ENCODE results near the gene GALNT1. TPM values are rescaled to one million over a fixed set of nuclear protein-coding genes. Genes with fewer than 3 reads are reported as not detected.
A peak's percentile ranks its signal among the peaks of the same experiment; 100 is the strongest.

GALNT1 gene
- total RNA-seq, 1 donor from 2014 or later, result 77.4 TPM

- DNase-seq (ENCODE audit: low read depth) (no peak), FAIRE-seq (no peak)
- Histone ChIP-seq H3K36me3 (ENCODE audit: control insufficient read depth, insufficient read depth, low read length) (no peaks in the 10 kb centered on the region), H3K4me3 (ENCODE audit: low read depth, low read length) (no peak overlapping the region), H3K27me3 (ENCODE audit: control insufficient read depth, insufficient read depth, low read length) (no peaks in the 10 kb centered on the region)
- no peak for TF ChIP-seq CTCF (IDR thresholded peaks at IDR 0.05; ENCODE audit: insufficient read depth, low read length, severe bottlenecking)
Measured at GRCh38 chr18:35578936-35579335, 2.6 kb upstream of the GALNT1 start.

GRCh38 chr18:35580701-35581539 is 620 bp upstream of the GALNT1 start:
- FAIRE-seq, result no peak
- peak; percentile 26 for DNase-seq (ENCODE audit: low read depth)
- H3K27me3 ChIP-seq (ENCODE audit: control insufficient read depth, insufficient read depth, low read length), result no peaks in the 10 kb centered on the region
- no peak for TF ChIP-seq CTCF (IDR thresholded peaks at IDR 0.05; ENCODE audit: insufficient read depth, low read length, severe bottlenecking)
- H3K36me3 ChIP-seq (ENCODE audit: control insufficient read depth, insufficient read depth, low read length), result no peaks in the 10 kb centered on the region
- peak overlapping the region; percentile 64 for H3K4me3 ChIP-seq (ENCODE audit: low read depth, low read length)

- H3K4me3 ChIP-seq (ENCODE audit: low read depth, low read length), result peak overlapping the region; percentile 65
- H3K36me3 ChIP-seq (ENCODE audit: control insufficient read depth, insufficient read depth, low read length), result no peaks in the 10 kb centered on the region
- TF ChIP-seq CTCF (IDR thresholded peaks at IDR 0.05; ENCODE audit: insufficient read depth, low read length, severe bottlenecking), result no peak
- FAIRE-seq (no peak), DNase-seq (ENCODE audit: low read depth) (no peak)
- no peaks in the 10 kb centered on the region for H3K27me3 ChIP-seq (ENCODE audit: control insufficient read depth, insufficient read depth, low read length)
Measured at GRCh38 chr18:35581898-35582641, 530 bp downstream of the GALNT1 start.

GRCh38 chr18:35582899-35583558 is 1.5 kb downstream of the GALNT1 start:
- no peaks in the 10 kb centered on the region for H3K36me3 ChIP-seq (ENCODE audit: control insufficient read depth, insufficient read depth, low read length)

GRCh38 chr18:35584735-35585134 is 3.2 kb downstream of the GALNT1 start:
- Histone ChIP-seq H3K36me3 (ENCODE audit: control insufficient read depth, insufficient read depth, low read length) (no peaks in the 10 kb centered on the region), H3K4me3 (ENCODE audit: low read depth, low read length) (no peak overlapping the region), H3K27me3 (ENCODE audit: control insufficient read depth, insufficient read depth, low read length) (no peaks in the 10 kb centered on the region)
- DNase-seq (ENCODE audit: low read depth) (no peak), FAIRE-seq (no peak)
- TF ChIP-seq CTCF (IDR thresholded peaks at IDR 0.05; ENCODE audit: insufficient read depth, low read length, severe bottlenecking), result no peak

More at GRCh38 chr18:35582899-35583558, 1.5 kb downstream of the GALNT1 start:
- Histone ChIP-seq H3K4me3 (ENCODE audit: low read depth, low read length) (peak overlapping the region; percentile 65), H3K27me3 (ENCODE audit: control insufficient read depth, insufficient read depth, low read length) (no peaks in the 10 kb centered on the region)
- peak; percentile 35 for DNase-seq (ENCODE audit: low read depth)
- no peak for FAIRE-seq
- TF ChIP-seq CTCF (IDR thresholded peaks at IDR 0.05; ENCODE audit: insufficient read depth, low read length, severe bottlenecking), result no peak
